SH-SY5Y (cell line): Measurements from ENCODE around the gene ATIC.

Experiments used
- GATA2 ChIP-seq: IDR thresholded peaks from 2 replicates; pipeline ENCODE4 v1.6.1; 2011; ENCODE audit warnings: mild to moderate bottlenecking, low read depth, low read length
- GATA3 ChIP-seq: IDR thresholded peaks from 2 replicates; pipeline ENCODE4 v1.6.1; 2011; ENCODE audit warnings: low read depth, mild to moderate bottlenecking, low read length, moderate library complexity

DNA sequence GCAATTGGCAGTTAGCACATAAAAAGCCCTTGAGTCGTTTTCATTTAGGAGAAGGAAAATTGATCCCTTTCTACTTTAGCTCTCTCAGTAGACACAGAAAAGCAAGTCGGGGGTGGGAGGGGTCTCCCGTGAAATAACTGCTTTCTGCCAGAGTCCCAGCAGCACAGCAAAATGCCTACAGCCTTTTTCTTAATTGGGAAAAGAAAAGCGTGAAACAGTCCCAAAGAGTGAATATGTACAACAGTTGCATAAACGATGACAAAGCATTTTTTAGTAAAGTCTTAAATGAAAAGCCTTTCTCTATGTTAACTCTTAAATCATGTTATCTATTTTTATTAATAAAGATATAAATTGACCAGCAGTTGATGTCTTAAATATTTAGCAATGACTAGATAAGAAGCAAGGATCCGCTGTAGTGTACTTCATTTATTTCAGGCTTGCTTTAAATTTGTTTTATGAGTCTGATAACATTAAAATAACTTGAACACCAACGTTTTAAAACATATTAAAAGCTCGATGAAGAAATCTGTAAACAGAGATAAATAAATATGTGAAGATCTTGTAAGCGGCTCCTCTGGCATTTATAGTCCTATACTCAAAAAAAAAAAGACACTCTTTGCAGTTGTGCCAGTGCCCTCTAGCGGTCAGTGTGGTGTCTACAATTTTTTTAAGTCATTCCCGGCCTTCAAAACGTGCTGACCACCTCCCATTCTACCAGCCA, 42.3 kb upstream of the ATIC start:
- TF ChIP-seq GATA3 (no peak), GATA2 (no peak)
